Esophagus squamous epithelium (tissue), 5 donors: ENCODE results near the gene LLPH. TPM values are rescaled to one million over a fixed set of nuclear protein-coding genes. Genes with fewer than 3 reads are reported as not detected.

Experiments used
- DNase-seq: peaks from one replicate; lab custom pipeline; 2025; lab: John Stamatoyannopoulos, UW
- H3K27ac ChIP-seq, 4 donors: fragments of 200-600 bp; sonication (generic); one replicate each; pipeline ENCODE4 v1.5.1; 2016 to 2019; ENCODE audit warnings: mild to moderate bottlenecking in 1 of 4
- H3K27me3 ChIP-seq, 4 donors: fragments of 200-600 bp; sonication (generic); 1 replicate in 3 of 4; 2 replicates in 1 of 4; pipeline versions ENCODE4 v1.5.1 to v1.6.0; 2017 to 2021; ENCODE audit warnings: antibody characterized with exemption in 1 of 4
- H3K36me3 ChIP-seq, 3 donors: fragments of 200-600 bp; sonication (generic); one replicate each; pipeline ENCODE4 v1.5.1; 2016 to 2019
- H3K4me1 ChIP-seq, 3 donors: fragments of 200-600 bp; sonication (generic); one replicate each; pipeline ENCODE4 v1.5.1; 2017 to 2019
- H3K4me3 ChIP-seq, 4 donors: fragments of 200-600 bp; sonication (generic); 1 replicate in 3 of 4; 2 replicates in 1 of 4; pipeline ENCODE4 v1.5.1; 2016 to 2019; ENCODE audit warnings: mild to moderate bottlenecking in 2 of 4, moderate library complexity in 1 of 4
- H3K9me3 ChIP-seq, 3 donors: fragments of 200-600 bp; sonication (generic); one replicate each; pipeline ENCODE4 v1.5.1; 2016 to 2019
- POLR2A ChIP-seq, 4 donors: fragments of 450-650 bp; IDR thresholded peaks; one replicate each; pipeline ENCODE4 v1.6.1; 2017; ENCODE audit warnings: antibody characterized with exemption in 4 of 4, mild to moderate bottlenecking in 4 of 4, moderate library complexity in 3 of 4
- WGBS, 2 donors: methylation state at CpG; one replicate each; pipeline ENCODE4 v1.1.5; 2018; 5-methylcytosine and 5-hydroxymethylcytosine counted together
- intact Hi-C: fragments of 100-400 bp; cut with DNase I; formaldehyde crosslinking; loops from one replicate; pipeline ENCODE4 v1.15.0; 2022
- total RNA-seq, 4 donors: library from RNA; depleted of rRNA; stranded (reverse); fragments of >200 nt; gene quantifications; one replicate each; pipeline ENCODE4 v1.1.0, GENCODE V29; 2016
- TF ChIP-seq, protein P1 (sequence below), 6 experiments: fragments of 450-650 bp in 4 of 6; fragments of 200-600 bp in 2 of 6; sonication (generic) in 2 of 6; IDR thresholded peaks; one replicate each; pipeline ENCODE4 v1.5.1; 2016 to 2019; ENCODE audit warnings: antibody characterized with exemption in 6 of 6, mild to moderate bottlenecking in 4 of 6, moderate library complexity in 4 of 6
- donor health status: DM: yes; HTN: yes; CAD: no.

LLPH gene
- total RNA-seq, 4 donors from 2014 or later: 3.1 to 15.6 (median 9.1) TPM

DNA sequence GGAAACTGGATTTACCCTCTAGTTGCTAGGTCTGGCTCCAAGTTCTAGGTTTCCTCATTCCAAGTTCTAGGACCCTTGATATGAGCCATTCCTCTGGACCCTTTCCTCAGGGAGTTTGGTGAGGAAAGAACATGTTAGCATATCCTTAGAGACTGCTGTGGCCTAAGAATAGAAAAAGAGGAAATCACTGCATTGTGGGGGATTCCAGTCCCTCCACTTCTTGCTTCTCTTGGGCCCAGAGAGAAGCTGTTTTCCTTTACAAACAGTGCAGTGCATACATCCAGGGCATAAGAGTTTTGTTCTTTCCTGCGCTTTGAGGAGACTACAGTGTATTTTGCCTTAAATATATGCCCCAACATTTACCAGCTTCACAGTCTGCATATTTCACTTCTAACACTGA, 59.0 kb downstream of the LLPH start:
- Histone ChIP-seq H3K27ac (no peak overlapping the region), H3K4me1 (no peaks in the 10 kb centered on the region), H3K9me3 (no peaks in the 10 kb centered on the region), H3K4me3 (no peak overlapping the region), H3K36me3 (no peaks in the 10 kb centered on the region), H3K27me3 (no peaks in the 10 kb centered on the region)
- DNase-seq: no peak
- intact Hi-C loops: no loop called here
- TF ChIP-seq, protein P1, sequence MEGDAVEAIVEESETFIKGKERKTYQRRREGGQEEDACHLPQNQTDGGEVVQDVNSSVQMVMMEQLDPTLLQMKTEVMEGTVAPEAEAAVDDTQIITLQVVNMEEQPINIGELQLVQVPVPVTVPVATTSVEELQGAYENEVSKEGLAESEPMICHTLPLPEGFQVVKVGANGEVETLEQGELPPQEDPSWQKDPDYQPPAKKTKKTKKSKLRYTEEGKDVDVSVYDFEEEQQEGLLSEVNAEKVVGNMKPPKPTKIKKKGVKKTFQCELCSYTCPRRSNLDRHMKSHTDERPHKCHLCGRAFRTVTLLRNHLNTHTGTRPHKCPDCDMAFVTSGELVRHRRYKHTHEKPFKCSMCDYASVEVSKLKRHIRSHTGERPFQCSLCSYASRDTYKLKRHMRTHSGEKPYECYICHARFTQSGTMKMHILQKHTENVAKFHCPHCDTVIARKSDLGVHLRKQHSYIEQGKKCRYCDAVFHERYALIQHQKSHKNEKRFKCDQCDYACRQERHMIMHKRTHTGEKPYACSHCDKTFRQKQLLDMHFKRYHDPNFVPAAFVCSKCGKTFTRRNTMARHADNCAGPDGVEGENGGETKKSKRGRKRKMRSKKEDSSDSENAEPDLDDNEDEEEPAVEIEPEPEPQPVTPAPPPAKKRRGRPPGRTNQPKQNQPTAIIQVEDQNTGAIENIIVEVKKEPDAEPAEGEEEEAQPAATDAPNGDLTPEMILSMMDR (IDR thresholded peaks at IDR 0.05): no peak
- no peak for TF ChIP-seq POLR2A (IDR thresholded peaks at IDR 0.05)
- 81 to 94% methylated on average over 1 of the region's 1 CpG for WGBS, 2 donors

DNA sequence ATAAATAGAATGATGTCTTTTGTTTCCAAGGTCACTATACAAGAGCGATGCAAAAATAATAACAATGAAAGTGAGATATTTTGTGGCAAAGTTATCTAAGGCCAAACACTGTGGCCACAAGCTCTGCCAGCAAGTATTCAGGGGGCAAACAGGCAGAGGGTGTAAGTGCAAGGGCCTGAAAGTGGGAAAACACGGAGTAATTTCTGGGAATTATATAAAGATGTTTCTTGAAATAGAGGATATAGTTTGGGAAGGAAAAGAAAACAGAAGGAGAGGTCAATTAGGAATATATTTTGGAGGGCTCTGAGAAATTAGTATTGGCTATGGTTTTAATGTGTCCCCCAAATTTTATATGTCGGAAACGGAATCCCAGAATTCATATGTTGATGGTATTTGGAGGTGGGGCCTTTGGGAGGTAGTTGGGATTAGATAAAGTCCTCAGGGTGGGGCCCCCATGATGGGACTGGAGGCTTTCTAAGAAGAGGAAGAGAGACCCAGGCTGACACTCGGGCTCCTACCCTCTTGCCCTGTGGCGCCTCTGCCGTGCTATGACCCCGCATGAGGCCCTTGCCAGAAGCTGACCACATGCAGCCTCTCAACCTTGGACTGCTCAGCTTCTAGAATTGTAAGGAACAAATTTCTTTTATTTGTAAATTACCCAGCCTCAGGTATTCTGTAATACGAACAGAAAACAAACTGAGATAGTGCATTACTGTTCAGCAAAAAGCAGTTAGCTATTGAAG, 60.0 kb downstream of the LLPH start:
- intact Hi-C loops: no loop called here
- WGBS, 2 donors: 84 to 94% methylated on average over 8 to 9 of the region's 9 CpGs
- no peaks in the 10 kb centered on the region for H3K36me3 ChIP-seq
- H3K27ac ChIP-seq: no peak overlapping the region
- no peak overlapping the region for H3K4me3 ChIP-seq
- no peaks in the 10 kb centered on the region for H3K4me1 ChIP-seq
- no peak for DNase-seq
- TF ChIP-seq, protein P1 (IDR thresholded peaks at IDR 0.05): no peak
- TF ChIP-seq POLR2A (IDR thresholded peaks at IDR 0.05): no peak
- no peaks in the 10 kb centered on the region for H3K27me3 ChIP-seq
- H3K9me3 ChIP-seq: no peaks in the 10 kb centered on the region

DNA sequence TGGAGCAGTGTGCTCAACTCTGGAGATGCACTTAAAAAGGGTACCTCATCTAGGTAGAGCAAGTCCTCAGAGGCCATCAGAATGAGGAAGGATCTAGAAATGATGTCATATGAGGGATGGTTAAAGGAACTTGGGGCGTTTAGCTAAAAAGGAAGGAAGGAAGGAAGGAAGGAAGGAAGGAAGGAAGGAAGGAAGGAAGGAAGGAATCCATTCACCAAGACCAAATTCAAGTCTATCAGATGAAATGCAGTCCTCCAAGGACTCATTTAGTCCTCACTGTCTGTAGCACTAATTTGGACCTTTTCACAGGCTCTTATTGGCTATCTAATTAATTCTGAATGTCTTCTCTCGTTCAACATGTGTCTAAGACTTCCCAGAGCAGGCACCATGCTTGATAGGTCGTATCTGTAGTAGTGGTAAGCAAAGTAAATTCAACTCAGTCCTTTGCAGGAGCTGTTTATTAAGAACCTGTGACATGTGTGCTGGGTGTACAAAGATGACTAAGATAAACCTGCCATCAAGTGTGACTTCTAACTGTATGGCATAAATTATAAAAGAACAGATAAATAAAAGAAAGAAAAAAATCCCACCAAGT, 63.5 kb downstream of the LLPH start:
- Histone ChIP-seq H3K4me3 (no peak overlapping the region), H3K9me3 (no peaks in the 10 kb centered on the region)
- TF ChIP-seq, protein P1 (IDR thresholded peaks at IDR 0.05): no peak
- TF ChIP-seq POLR2A (IDR thresholded peaks at IDR 0.05): no peak

More for the DNA sequence above, 63.5 kb downstream of the LLPH start:
- H3K36me3 ChIP-seq: no peaks in the 10 kb centered on the region
- H3K4me1 ChIP-seq: no peaks in the 10 kb centered on the region
- H3K27me3 ChIP-seq: no peaks in the 10 kb centered on the region
- WGBS, 2 donors: 49 to 72% methylated on average over 3 of the region's 3 CpGs
- H3K27ac ChIP-seq: no peak overlapping the region
- DNase-seq: no peak
- intact Hi-C loops: no loop called here

Other genes with a start within 250 kb of the LLPH start
- 100 to 1,000 TPM; 104 to 131 (median 114) TPM for gene TMBIM4, start 39.2 kb upstream of the LLPH start, total RNA-seq
- gene IRAK3, start 58.5 kb upstream of the LLPH start, total RNA-seq: 10 to 100 TPM in 1 of 4 donors, 1 to 10 TPM in 3; 1.5 to 14.1 (median 7.7) TPM
- gene HELB, start 171.7 kb upstream of the LLPH start, total RNA-seq: 1 to 10 TPM in 3 of 4 donors, under 1 TPM in 1; 0.76 to 5.3 (median 1.8) TPM